HepG2 (cell line): ENCODE data around the gene HSPB9. TPM values are rescaled to one million over a fixed set of nuclear protein-coding genes. Genes with fewer than 3 reads are reported as not detected.

Experiments used
- AGO1 ChIP-seq: fragments of 200-400 bp; formaldehyde crosslinking; IDR thresholded peaks from 2 replicates; pipeline ENCODE4 v1.6.1; 2017; ENCODE audit warnings: mild to moderate bottlenecking, low read depth, low read length, moderate library complexity; ENCODE audit not compliant: poor library complexity, severe bottlenecking
- MAFK ChIP-seq, 2 experiments: IDR thresholded peaks in 1 of 2; conservative IDR thresholded peaks in 1 of 2; 2 replicates each; pipeline ENCODE4 v1.6.1; 2011; ENCODE audit warnings: improper control_type of control experiment in 2 of 2, low read length in 2 of 2
- RARG ChIP-seq: sonication (generic); formaldehyde crosslinking; IDR thresholded peaks from 2 replicates; pipeline ENCODE4 v1.4.0; 2020; ENCODE audit warnings: low read depth, mild to moderate bottlenecking, missing genetic modification reagents
- SNRNP70 ChIP-seq: fragments of 200-400 bp; formaldehyde crosslinking; IDR thresholded peaks from 2 replicates; pipeline ENCODE4 v1.6.1; 2017; ENCODE audit warnings: mild to moderate bottlenecking, low read depth, low read length, moderate library complexity
- ZNF142 ChIP-seq: sonication (generic); formaldehyde crosslinking; IDR thresholded peaks from 2 replicates; pipeline ENCODE4 v1.4.0; 2020; ENCODE audit warnings: missing genetic modification reagents
- ZNF318 ChIP-seq: sonication (generic); formaldehyde crosslinking; IDR thresholded peaks from 2 replicates; pipeline ENCODE4 v1.4.0; 2020; ENCODE audit warnings: mild to moderate bottlenecking, missing genetic modification reagents
- ZNF430 ChIP-seq: sonication (generic); formaldehyde crosslinking; IDR thresholded peaks from 2 replicates; pipeline ENCODE4 v1.9.0; 2021; ENCODE audit warnings: mild to moderate bottlenecking, missing genetic modification reagents
- ZNF609 ChIP-seq: sonication (generic); formaldehyde crosslinking; IDR thresholded peaks from 2 replicates; pipeline ENCODE4 v1.4.0; 2020; ENCODE audit warnings: mild to moderate bottlenecking, missing genetic modification reagents, borderline replicate concordance
- polyA plus RNA-seq, 8 experiments: library from polyadenylated mRNA; depleted of rRNA in 3 of 8; stranded (reverse) in 7 of 8; unstranded in 1 of 8; fragments of >200 nt; fragmentation: Illumina TruSeq in 4 of 8; extraction: Trizol in 4 of 8; gene quantifications; 2 replicates each; pipeline versions ENCODE4 v1.2.1 to v1.2.3, GENCODE V29; 2011 to 2016; ENCODE audit warnings: low read depth in 4 of 8, missing spikeins in 1 of 8, mixed read lengths in 1 of 8; ENCODE audit not compliant: insufficient read depth in 1 of 8
- total RNA-seq, 5 experiments: library from RNA; depleted of rRNA; stranded (reverse); fragments of >200 nt; fragmentation: Illumina TruSeq; extraction: Trizol; gene quantifications; 2 replicates each; pipeline ENCODE4 v1.2.3, GENCODE V29; 2016; ENCODE audit warnings: low read depth in 1 of 5

HSPB9 gene
- total and polyA plus RNA-seq, 2 of the 13 experiments (the other 11 are each of a cell fraction or from before 2014, with no cell fraction given), result 0.05 to 0.24 TPM

- TF ChIP-seq ZNF142 (CRISPR knock-in tag), result no peak
- TF ChIP-seq ZNF318 (CRISPR knock-in tag), result peak; percentile 25; the same call in 1 of the 2 replicates
- no peak for TF ChIP-seq ZNF609
- no peak for TF ChIP-seq SNRNP70
- no peak for TF ChIP-seq AGO1
- TF ChIP-seq MAFK (conservative IDR thresholded peaks at IDR 0.05 in 1 of 2, IDR thresholded peaks at IDR 0.05 in 1 of 2; ENCODE audit: low read length in 2 of 2), result no peak
- TF ChIP-seq RARG, result no peak
- no peak for TF ChIP-seq ZNF430 (CRISPR knock-in tag)
These were observed 20.9 kb upstream of the HSPB9 start (continued) for GRCh38 chr17:42101513-42102292.
